ENCODE results near the gene C1QTNF8.

- TF ChIP-seq CTCF (IDR thresholded peaks at IDR 0.05; ENCODE audit: low read length) (no peak), EZH2 (optimal IDR thresholded peaks at IDR 0.05; ENCODE audit: low read depth, low read length) (no peak)
Measured at GRCh38 chr16:1048442-1049112, 47.5 kb downstream of the C1QTNF8 start.
